Panc1 (cell line): Measurements from ENCODE around the gene FAM76B.

Experiments used
- REST ChIP-seq, 2 experiments: IDR thresholded peaks; 2 replicates each; pipeline ENCODE4 v1.6.1; 2011 to 2012; ENCODE audit warnings: low read depth in 2 of 2, control low read depth in 1 of 2, low read length in 1 of 2, mild to moderate bottlenecking in 1 of 2, moderate library complexity in 1 of 2; ENCODE audit not compliant: insufficient read depth in 1 of 2
- TF ChIP-seq, protein P1 (sequence below): fragments of 450-650 bp; IDR thresholded peaks from 2 replicates; pipeline ENCODE4 v1.5.1; 2017; ENCODE audit warnings: mild to moderate bottlenecking

DNA sequence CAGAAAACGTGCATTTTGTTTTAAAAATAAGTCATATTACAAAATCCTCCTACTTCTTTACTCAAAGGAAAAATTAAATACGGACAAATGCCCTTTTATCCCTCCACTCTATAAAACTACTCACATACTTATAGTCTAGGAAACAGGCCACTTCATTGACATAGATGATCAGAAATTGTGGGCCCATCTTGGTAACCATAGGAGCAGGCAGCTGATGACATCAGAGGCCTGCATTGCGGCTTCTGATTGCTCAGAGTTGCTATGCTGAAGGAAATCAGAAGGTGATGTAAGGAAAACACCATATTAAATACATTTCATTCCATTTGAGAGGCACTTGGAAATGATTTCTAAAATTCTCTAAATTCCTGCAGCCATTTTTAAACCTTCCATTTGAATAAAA lies 27.0 kb downstream of the FAM76B start:
- TF ChIP-seq, protein P1, sequence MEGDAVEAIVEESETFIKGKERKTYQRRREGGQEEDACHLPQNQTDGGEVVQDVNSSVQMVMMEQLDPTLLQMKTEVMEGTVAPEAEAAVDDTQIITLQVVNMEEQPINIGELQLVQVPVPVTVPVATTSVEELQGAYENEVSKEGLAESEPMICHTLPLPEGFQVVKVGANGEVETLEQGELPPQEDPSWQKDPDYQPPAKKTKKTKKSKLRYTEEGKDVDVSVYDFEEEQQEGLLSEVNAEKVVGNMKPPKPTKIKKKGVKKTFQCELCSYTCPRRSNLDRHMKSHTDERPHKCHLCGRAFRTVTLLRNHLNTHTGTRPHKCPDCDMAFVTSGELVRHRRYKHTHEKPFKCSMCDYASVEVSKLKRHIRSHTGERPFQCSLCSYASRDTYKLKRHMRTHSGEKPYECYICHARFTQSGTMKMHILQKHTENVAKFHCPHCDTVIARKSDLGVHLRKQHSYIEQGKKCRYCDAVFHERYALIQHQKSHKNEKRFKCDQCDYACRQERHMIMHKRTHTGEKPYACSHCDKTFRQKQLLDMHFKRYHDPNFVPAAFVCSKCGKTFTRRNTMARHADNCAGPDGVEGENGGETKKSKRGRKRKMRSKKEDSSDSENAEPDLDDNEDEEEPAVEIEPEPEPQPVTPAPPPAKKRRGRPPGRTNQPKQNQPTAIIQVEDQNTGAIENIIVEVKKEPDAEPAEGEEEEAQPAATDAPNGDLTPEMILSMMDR, result no peak
- TF ChIP-seq REST (IDR thresholded peaks at IDR 0.05; ENCODE audit: insufficient read depth in 1 of 2, low read depth in 2 of 2, low read length in 1 of 2), result no peak
